Suprapubic skin (tissue), 4 donors: ENCODE results near the gene ANO4. TPM values are rescaled to one million over a fixed set of nuclear protein-coding genes. Genes with fewer than 3 reads are reported as not detected.

Experiments used
- DNase-seq, 2 donors: peaks; one replicate each; pipeline ENCODE4 v3.0.0-alpha.2; 2019; ENCODE audit warnings: low spot score in 2 of 2
- H3K27ac ChIP-seq: fragments of 200-600 bp; sonication (generic); one replicate; pipeline ENCODE4 v1.5.1; 2019
- H3K27me3 ChIP-seq: fragments of 200-600 bp; sonication (generic); one replicate; pipeline ENCODE4 v1.5.1; 2019
- H3K36me3 ChIP-seq: fragments of 200-600 bp; sonication (generic); one replicate; pipeline ENCODE4 v1.5.1; 2019
- H3K4me1 ChIP-seq: fragments of 200-600 bp; sonication (generic); one replicate; pipeline ENCODE4 v1.5.1; 2019
- H3K4me3 ChIP-seq: fragments of 200-600 bp; sonication (generic); one replicate; pipeline ENCODE4 v1.5.1; 2019; ENCODE audit warnings: mild to moderate bottlenecking
- H3K9me3 ChIP-seq: fragments of 200-600 bp; sonication (generic); one replicate; pipeline ENCODE4 v1.5.1; 2019
- CTCF ChIP-seq, 2 donors: fragments of 200-600 bp in 1 of 2; fragments of 450-650 bp in 1 of 2; sonication (generic) in 1 of 2; IDR thresholded peaks; one replicate each; pipeline ENCODE4 v1.5.1; 2016 to 2019; ENCODE audit warnings: antibody characterized with exemption in 2 of 2, mild to moderate bottlenecking in 1 of 2, moderate library complexity in 1 of 2
- EP300 ChIP-seq: sonication (generic); formaldehyde crosslinking; IDR thresholded peaks from one replicate; pipeline ENCODE4 v1.6.1; 2017; ENCODE audit warnings: antibody characterized with exemption
- POLR2A ChIP-seq, 2 donors: fragments of 450-650 bp; IDR thresholded peaks; one replicate each; pipeline ENCODE4 v1.6.1; 2017; ENCODE audit warnings: antibody characterized with exemption in 2 of 2, mild to moderate bottlenecking in 2 of 2, moderate library complexity in 2 of 2
- POLR2AphosphoS5 ChIP-seq, 3 donors: sonication (generic); formaldehyde crosslinking; IDR thresholded peaks; one replicate each; pipeline ENCODE4 v1.6.1; 2017; ENCODE audit warnings: antibody characterized with exemption in 3 of 3
- WGBS: methylation state at CpG from one replicate; pipeline ENCODE4 v1.1.5; 2018; 5-methylcytosine and 5-hydroxymethylcytosine counted together
- total RNA-seq, 4 donors: library from RNA; depleted of rRNA; stranded (reverse); fragments of >200 nt; gene quantifications; one replicate each; pipeline ENCODE4 v1.1.0, GENCODE V29; 2016

Gene ANO4
- total RNA-seq, 4 donors from 2014 or later, result 0.30 to 1.2 TPM; not detected in 2

GRCh38 chr12:100857418-100857817, 62.8 kb downstream of the ANO4 start:
- Histone ChIP-seq H3K27ac (no peak overlapping the region), H3K27me3 (no peaks in the 10 kb centered on the region), H3K4me1 (no peaks in the 10 kb centered on the region), H3K4me3 (no peak overlapping the region), H3K9me3 (no peaks in the 10 kb centered on the region), H3K36me3 (no peaks in the 10 kb centered on the region)
- 79% methylated on average over 4 of the region's 4 CpGs for WGBS
- TF ChIP-seq POLR2A (IDR thresholded peaks at IDR 0.05) (no peak), CTCF (IDR thresholded peaks at IDR 0.05) (no peak), POLR2AphosphoS5 (IDR thresholded peaks at IDR 0.05) (no peak), EP300 (no peak)
- no peak for DNase-seq

GRCh38 chr12:100857971-100858370, 63.4 kb downstream of the ANO4 start:
- Histone ChIP-seq H3K27ac (no peak overlapping the region), H3K9me3 (no peaks in the 10 kb centered on the region), H3K27me3 (no peaks in the 10 kb centered on the region), H3K36me3 (no peaks in the 10 kb centered on the region), H3K4me3 (no peak overlapping the region), H3K4me1 (no peaks in the 10 kb centered on the region)
- DNase-seq, result no peak
- WGBS, result 69% methylated on average over 1 of the region's 1 CpG
- TF ChIP-seq CTCF (IDR thresholded peaks at IDR 0.05) (no peak), POLR2A (IDR thresholded peaks at IDR 0.05) (no peak), EP300 (no peak), POLR2AphosphoS5 (IDR thresholded peaks at IDR 0.05) (no peak)

- Histone ChIP-seq H3K4me3 (no peak overlapping the region), H3K9me3 (no peaks in the 10 kb centered on the region), H3K4me1 (no peaks in the 10 kb centered on the region), H3K27me3 (no peaks in the 10 kb centered on the region), H3K27ac (no peak overlapping the region), H3K36me3 (no peaks in the 10 kb centered on the region)
- no peak for TF ChIP-seq POLR2A (IDR thresholded peaks at IDR 0.05)
- TF ChIP-seq EP300, result no peak
- TF ChIP-seq CTCF (IDR thresholded peaks at IDR 0.05), result no peak
- no peak for TF ChIP-seq POLR2AphosphoS5 (IDR thresholded peaks at IDR 0.05)
- DNase-seq, result no peak
- WGBS, result 25% methylated on average over 1 of the region's 1 CpG
These were observed 64.1 kb downstream of the ANO4 start for GRCh38 chr12:100858656-100859055.

- no peaks in the 10 kb centered on the region for H3K36me3 ChIP-seq
- no peaks in the 10 kb centered on the region for H3K27me3 ChIP-seq
- H3K4me1 ChIP-seq, result no peaks in the 10 kb centered on the region
- DNase-seq, result no peak
- no peak for TF ChIP-seq CTCF (IDR thresholded peaks at IDR 0.05)
- no peak for TF ChIP-seq EP300
- no peak for TF ChIP-seq POLR2A (IDR thresholded peaks at IDR 0.05)
- TF ChIP-seq POLR2AphosphoS5 (IDR thresholded peaks at IDR 0.05), result no peak
- H3K4me3 ChIP-seq, result no peak overlapping the region
- no peaks in the 10 kb centered on the region for H3K9me3 ChIP-seq
- no peak overlapping the region for H3K27ac ChIP-seq
- 76% methylated on average over 5 of the region's 5 CpGs for WGBS
These were observed 64.6 kb downstream of the ANO4 start for GRCh38 chr12:100859063-100859627.

GRCh38 chr12:100860611-100861010, 66.0 kb downstream of the ANO4 start:
- Histone ChIP-seq H3K4me3 (no peak overlapping the region), H3K27ac (no peak overlapping the region), H3K27me3 (no peaks in the 10 kb centered on the region), H3K4me1 (no peaks in the 10 kb centered on the region), H3K9me3 (no peaks in the 10 kb centered on the region), H3K36me3 (no peaks in the 10 kb centered on the region)
- DNase-seq, result no peak
- 93% methylated on average over 8 of the region's 8 CpGs for WGBS
- TF ChIP-seq POLR2A (IDR thresholded peaks at IDR 0.05) (no peak), EP300 (no peak), POLR2AphosphoS5 (IDR thresholded peaks at IDR 0.05) (no peak), CTCF (IDR thresholded peaks at IDR 0.05) (no peak)
